AG10803 (cell line): Measurements from ENCODE around the gene MRTO4.

Experiments used
- DNase-seq: peaks from one replicate; pipeline ENCODE4 v3.0.0; 2010; ENCODE audit warnings: low read depth
- H3K4me3 ChIP-seq: 2 replicates; pipeline ENCODE4 v1.5.1; 2011; ENCODE audit warnings: mild to moderate bottlenecking, low read length, control low read depth
- TF ChIP-seq, protein P1 (sequence below): conservative IDR thresholded peaks from 2 replicates; pipeline ENCODE4 v1.5.1; 2011; ENCODE audit warnings: mild to moderate bottlenecking, low read length, control low read depth, inconsistent platforms

Gene MRTO4

DNA sequence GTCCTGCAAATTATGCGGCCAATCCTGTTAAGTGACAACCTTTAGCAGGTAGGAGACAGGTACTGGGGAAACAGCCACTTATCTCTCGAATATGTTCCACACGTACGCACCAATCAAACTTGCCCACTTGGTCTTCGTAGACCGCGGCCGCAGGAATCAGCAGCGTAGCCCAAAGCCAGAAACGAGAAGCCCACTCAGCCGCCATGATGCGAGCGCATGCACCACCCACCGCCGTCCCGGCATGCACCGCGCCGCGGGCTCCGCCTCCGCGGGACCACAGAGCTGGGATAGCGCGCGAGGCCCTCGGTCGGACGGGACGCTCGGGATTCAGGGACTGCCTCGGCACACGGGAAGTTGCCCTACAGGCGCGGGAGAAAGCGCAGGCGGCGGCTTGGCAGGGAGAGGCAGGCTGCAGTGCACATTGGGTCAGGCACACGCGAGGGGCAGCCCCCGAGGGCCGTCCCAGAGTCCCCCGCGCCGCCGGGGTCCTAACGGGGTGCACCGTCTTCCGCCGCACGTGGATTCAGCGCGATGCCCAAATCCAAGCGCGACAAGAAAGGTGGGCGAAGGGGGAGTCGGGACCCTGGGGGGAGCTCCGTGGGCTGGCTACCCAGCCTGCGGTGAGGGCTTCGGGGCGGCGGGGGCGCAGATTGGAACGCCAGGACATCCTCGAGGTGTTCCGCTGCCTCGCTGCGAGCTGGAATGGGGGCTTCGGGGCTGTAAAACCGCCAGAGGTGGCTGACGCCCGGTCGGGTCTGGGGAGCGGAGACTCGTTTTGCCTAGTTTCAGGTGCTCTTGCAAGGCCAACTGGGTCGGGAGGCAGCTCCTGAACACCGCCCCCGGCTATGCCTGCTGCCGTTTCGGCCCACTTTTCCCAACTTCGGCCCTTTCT, at the start of gene MRTO4, which contains the start of gene EMC1:
Gene MRTO4, plus strand, starts transcription at position 501 of the 892 bp plus-strand sequence. Its CDS starts 31 bp downstream, at position 532.
Gene EMC1, minus strand, starts transcription at position 220 of the 892 bp plus-strand sequence. Its CDS starts 15 bp downstream, at position 205.
- TF ChIP-seq, protein P1, sequence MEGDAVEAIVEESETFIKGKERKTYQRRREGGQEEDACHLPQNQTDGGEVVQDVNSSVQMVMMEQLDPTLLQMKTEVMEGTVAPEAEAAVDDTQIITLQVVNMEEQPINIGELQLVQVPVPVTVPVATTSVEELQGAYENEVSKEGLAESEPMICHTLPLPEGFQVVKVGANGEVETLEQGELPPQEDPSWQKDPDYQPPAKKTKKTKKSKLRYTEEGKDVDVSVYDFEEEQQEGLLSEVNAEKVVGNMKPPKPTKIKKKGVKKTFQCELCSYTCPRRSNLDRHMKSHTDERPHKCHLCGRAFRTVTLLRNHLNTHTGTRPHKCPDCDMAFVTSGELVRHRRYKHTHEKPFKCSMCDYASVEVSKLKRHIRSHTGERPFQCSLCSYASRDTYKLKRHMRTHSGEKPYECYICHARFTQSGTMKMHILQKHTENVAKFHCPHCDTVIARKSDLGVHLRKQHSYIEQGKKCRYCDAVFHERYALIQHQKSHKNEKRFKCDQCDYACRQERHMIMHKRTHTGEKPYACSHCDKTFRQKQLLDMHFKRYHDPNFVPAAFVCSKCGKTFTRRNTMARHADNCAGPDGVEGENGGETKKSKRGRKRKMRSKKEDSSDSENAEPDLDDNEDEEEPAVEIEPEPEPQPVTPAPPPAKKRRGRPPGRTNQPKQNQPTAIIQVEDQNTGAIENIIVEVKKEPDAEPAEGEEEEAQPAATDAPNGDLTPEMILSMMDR: no peak
- peak; percentile 75 for DNase-seq
- H3K4me3 ChIP-seq: peak within 1 kb of the TSS; percentile 99

DNA sequence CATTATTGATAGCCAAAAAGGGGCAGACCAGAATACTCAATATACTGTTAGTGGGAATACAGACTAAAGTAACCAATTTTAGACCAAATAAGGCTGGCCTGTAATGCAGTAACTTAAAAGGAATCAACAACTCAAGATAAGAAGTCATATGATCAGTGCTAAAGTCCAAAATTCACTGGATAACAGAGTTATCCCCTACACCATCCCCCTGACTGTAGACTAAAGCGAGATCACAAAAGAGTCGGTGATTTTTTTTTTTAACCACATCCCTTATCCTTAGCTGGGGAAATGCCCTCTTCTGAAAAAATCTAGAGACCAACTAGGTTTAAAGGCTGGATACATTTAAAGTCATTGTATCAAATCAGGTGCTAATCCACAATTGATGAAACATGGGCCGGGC, 49.2 kb upstream of the MRTO4 start:
- DNase-seq: no peak
- TF ChIP-seq, protein P1: no peak
- H3K4me3 ChIP-seq: no peak overlapping the region

DNA sequence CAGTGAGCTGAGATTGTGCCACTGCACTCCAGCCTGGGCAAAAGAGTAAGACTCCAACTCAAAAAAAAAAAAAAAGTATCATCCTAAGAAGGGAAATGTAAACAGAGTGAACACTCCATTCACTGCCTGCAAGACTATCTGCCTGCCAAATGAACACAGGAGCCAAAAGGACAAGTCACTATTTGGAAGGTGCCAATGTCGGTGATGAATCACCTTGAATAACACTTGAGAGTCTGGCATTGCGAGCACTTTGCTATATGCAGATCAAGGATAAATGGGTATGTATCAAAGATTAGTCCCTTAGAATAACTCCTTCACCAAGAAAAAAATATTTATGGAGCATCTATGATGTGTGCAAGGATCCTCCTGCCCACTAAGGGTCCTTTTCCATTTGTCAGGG, 48.2 kb upstream of the MRTO4 start:
- peak; percentile 79 for DNase-seq
- no peak overlapping the region for H3K4me3 ChIP-seq
- TF ChIP-seq, protein P1: no peak

DNA sequence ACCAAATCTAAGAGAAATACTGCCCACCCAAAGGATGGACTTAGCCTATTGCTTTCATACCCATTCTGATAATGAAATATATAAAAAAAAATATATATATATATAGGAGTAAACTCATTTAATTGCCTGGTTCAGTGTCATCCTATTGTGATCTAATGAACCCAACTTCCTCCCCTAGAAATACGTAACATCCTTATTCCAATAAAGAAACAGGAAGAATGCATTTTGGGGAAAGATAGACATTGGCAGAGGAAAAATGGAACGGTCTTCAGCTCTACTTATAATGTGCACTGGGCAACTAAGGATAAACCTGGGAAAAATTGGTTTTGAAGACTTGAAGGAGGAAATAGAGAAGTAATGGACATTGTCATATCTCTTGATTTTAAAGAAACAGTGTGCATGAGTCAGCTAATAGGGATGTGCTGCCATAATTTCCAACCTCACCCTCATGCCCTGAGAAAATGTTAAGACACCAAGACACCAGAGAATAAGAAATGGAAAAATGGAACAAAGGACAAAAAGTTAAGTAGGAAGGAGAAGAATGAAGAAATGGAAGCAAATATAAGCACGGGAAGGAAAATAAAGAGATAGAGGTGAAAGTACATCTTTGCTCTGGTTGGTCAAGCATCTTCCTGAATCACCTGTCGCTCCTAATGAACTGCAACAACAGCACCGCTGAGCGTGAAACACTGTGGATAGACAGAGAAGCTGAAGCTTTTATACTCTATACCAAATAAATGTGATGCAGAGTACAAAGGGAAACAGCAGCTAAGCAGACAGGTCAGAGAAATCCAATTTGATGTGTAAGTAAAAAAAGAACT, 46.9 kb upstream of the MRTO4 start:
- no peak for DNase-seq
- H3K4me3 ChIP-seq: no peak overlapping the region
- TF ChIP-seq, protein P1: no peak

GRCh38 chr1:19205403-19205802, 46.2 kb upstream of the MRTO4 start:
- TF ChIP-seq, protein P1: no peak
- no peak overlapping the region for H3K4me3 ChIP-seq
- DNase-seq: no peak

DNA sequence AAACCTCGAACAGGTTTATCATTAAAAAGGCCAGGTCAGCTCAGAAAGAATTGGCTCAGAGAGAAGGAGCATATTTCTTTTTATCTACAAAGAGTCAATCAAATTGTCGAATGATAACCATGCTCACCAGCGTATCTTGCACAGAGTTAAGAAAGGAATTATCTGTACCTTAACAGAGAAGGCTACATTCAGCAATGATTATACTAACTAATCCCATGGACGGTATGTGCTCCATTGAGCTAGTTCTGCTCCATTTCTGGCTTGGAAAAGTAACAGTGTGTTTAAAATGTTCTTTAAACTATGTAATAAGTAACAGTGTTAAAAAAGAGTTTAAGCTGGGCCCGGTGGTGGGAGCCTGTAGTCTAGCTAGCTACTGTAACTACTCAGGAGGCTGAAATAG, 45.8 kb upstream of the MRTO4 start:
- TF ChIP-seq, protein P1: no peak
- no peak overlapping the region for H3K4me3 ChIP-seq
- no peak for DNase-seq
